C4-2B (cell line): ENCODE measurements around the gene ANKS4B.

Source experiments
- CTCF ChIP-seq: fragments of 450-650 bp; conservative IDR thresholded peaks from 2 replicates; pipeline ENCODE4 v1.5.1; 2017; ENCODE audit warnings: mild to moderate bottlenecking
- ZFX ChIP-seq: fragments of 450-650 bp; IDR thresholded peaks from 2 replicates; pipeline ENCODE4 v1.6.1; 2017

- no peak for TF ChIP-seq CTCF
- TF ChIP-seq ZFX: no peak
Observed at GRCh38 chr16:21192991-21193390, 40.5 kb upstream of the ANKS4B start.
